NCI-H1417 treated with DMSO at 0.1 percent for 48 hours (cell line): ENCODE results near the gene PAM.

Source experiments
- DNase-seq: peaks from one replicate; lab custom pipeline; 2025; lab: John Stamatoyannopoulos, UW

The PAM gene

GRCh38 chr5:102813740-102814139 lies 58.6 kb downstream of the PAM start:
- DNase-seq = no peak

- DNase-seq = no peak
Observed at GRCh38 chr5:102815084-102815483, 60.0 kb downstream of the PAM start.

GRCh38 chr5:102815540-102816332 lies 60.6 kb downstream of the PAM start:
- no peak for DNase-seq

- no peak for DNase-seq
Observed at GRCh38 chr5:102818345-102818744, 63.2 kb downstream of the PAM start.

- no peak for DNase-seq
Observed at GRCh38 chr5:102818934-102819333, 63.8 kb downstream of the PAM start.

- DNase-seq = no peak
Observed at GRCh38 chr5:102819634-102820033, 64.5 kb downstream of the PAM start.

GRCh38 chr5:102823441-102823874 lies 68.4 kb downstream of the PAM start:
- no peak for DNase-seq

GRCh38 chr5:102826629-102827028 lies 71.5 kb downstream of the PAM start:
- no peak for DNase-seq

GRCh38 chr5:102830241-102830640 lies 75.1 kb downstream of the PAM start:
- DNase-seq = no peak

- DNase-seq = no peak
Observed at GRCh38 chr5:102832445-102832844, 77.3 kb downstream of the PAM start.

GRCh38 chr5:102833146-102833545 lies 78.0 kb downstream of the PAM start:
- no peak for DNase-seq

- DNase-seq = no peak
Observed at GRCh38 chr5:102834438-102834964, 79.4 kb downstream of the PAM start.

GRCh38 chr5:102835717-102836116 lies 80.6 kb downstream of the PAM start:
- DNase-seq = no peak

GRCh38 chr5:102841021-102841420 lies 85.9 kb downstream of the PAM start:
- DNase-seq = no peak

- no peak for DNase-seq
Observed at GRCh38 chr5:102843997-102844396, 88.9 kb downstream of the PAM start.

GRCh38 chr5:102845041-102845440 lies 89.9 kb downstream of the PAM start:
- DNase-seq = no peak

- no peak for DNase-seq
Observed at GRCh38 chr5:102850503-102850902, 95.4 kb downstream of the PAM start.

GRCh38 chr5:102853680-102854079 lies 98.6 kb downstream of the PAM start:
- DNase-seq = no peak

- no peak for DNase-seq
Observed at GRCh38 chr5:102855681-102856388, 100.7 kb downstream of the PAM start.

- no peak for DNase-seq
Observed at GRCh38 chr5:102856389-102856777, 101.3 kb downstream of the PAM start.

- no peak for DNase-seq
Observed at GRCh38 chr5:102857076-102857818, 102.1 kb downstream of the PAM start.

GRCh38 chr5:102858221-102858620 lies 103.1 kb downstream of the PAM start:
- no peak for DNase-seq

- DNase-seq = no peak
Observed at GRCh38 chr5:102858808-102859207, 103.7 kb downstream of the PAM start.
